ENCODE results near the gene MAN1C1.
"Not testable (repeated sequence)": the region's sequence is repeated elsewhere in the genome, so short reads cannot be mapped to it uniquely, and the experiment has no call there.

MAN1C1 gene

GRCh38 chr1:25713961-25714360 lies 97.4 kb downstream of the MAN1C1 start:
- no peak for DNase-seq (ENCODE audit: low read depth, low spot score)

- DNase-seq (ENCODE audit: low read depth, low spot score), result no peak
Measured at GRCh38 chr1:25714372-25714931, 97.9 kb downstream of the MAN1C1 start.

- no peak for DNase-seq (ENCODE audit: low read depth, low spot score)
Measured at GRCh38 chr1:25715888-25716287, 99.3 kb downstream of the MAN1C1 start.

- DNase-seq (ENCODE audit: low read depth, low spot score), result no peak
Measured at GRCh38 chr1:25716320-25716719, 99.7 kb downstream of the MAN1C1 start.

- no peak for DNase-seq (ENCODE audit: low read depth, low spot score)
Measured at GRCh38 chr1:25718732-25719131, 102.1 kb downstream of the MAN1C1 start.

- no peak for DNase-seq (ENCODE audit: low read depth, low spot score)
Measured at GRCh38 chr1:25720624-25721023, 104.0 kb downstream of the MAN1C1 start.

GRCh38 chr1:25723250-25723880 lies 106.8 kb downstream of the MAN1C1 start:
- no peak for DNase-seq (ENCODE audit: low read depth, low spot score)

- no peak for DNase-seq (ENCODE audit: low read depth, low spot score)
Measured at GRCh38 chr1:25724201-25724600, 107.6 kb downstream of the MAN1C1 start.

GRCh38 chr1:25724966-25725365 lies 108.4 kb downstream of the MAN1C1 start:
- DNase-seq (ENCODE audit: low read depth, low spot score), result no peak

- DNase-seq (ENCODE audit: low read depth, low spot score), result no peak
Measured at GRCh38 chr1:25725482-25725881, 108.9 kb downstream of the MAN1C1 start.

- DNase-seq (ENCODE audit: low read depth, low spot score), result no peak
Measured at GRCh38 chr1:25727088-25727487, 110.5 kb downstream of the MAN1C1 start.

- DNase-seq (ENCODE audit: low read depth, low spot score), result no peak
Measured at GRCh38 chr1:25727635-25728286, 111.2 kb downstream of the MAN1C1 start.

- DNase-seq (ENCODE audit: low read depth, low spot score), result no peak
Measured at GRCh38 chr1:25728301-25728935, 111.8 kb downstream of the MAN1C1 start.

GRCh38 chr1:25729045-25729444 lies 112.5 kb downstream of the MAN1C1 start:
- no peak for DNase-seq (ENCODE audit: low read depth, low spot score)

- no peak for DNase-seq (ENCODE audit: low read depth, low spot score)
Measured at GRCh38 chr1:25729790-25730644, 113.4 kb downstream of the MAN1C1 start.

GRCh38 chr1:25731148-25731547 lies 114.6 kb downstream of the MAN1C1 start:
- no peak for DNase-seq (ENCODE audit: low read depth, low spot score)

GRCh38 chr1:25731626-25732370 lies 115.2 kb downstream of the MAN1C1 start:
- DNase-seq (ENCODE audit: low read depth, low spot score), result no peak

- no peak for DNase-seq (ENCODE audit: low read depth, low spot score)
Measured at GRCh38 chr1:25732821-25733220, 116.2 kb downstream of the MAN1C1 start.

- DNase-seq (ENCODE audit: low read depth, low spot score), result no peak
Measured at GRCh38 chr1:25733271-25733670, 116.7 kb downstream of the MAN1C1 start.

- not testable (repeated sequence) for DNase-seq (ENCODE audit: low read depth, low spot score)
Measured at GRCh38 chr1:25734991-25735390, 118.4 kb downstream of the MAN1C1 start.

- DNase-seq (ENCODE audit: low read depth, low spot score), result no peak
Measured at GRCh38 chr1:25735956-25736529, 119.5 kb downstream of the MAN1C1 start.

Data from brain pericyte (primary cell).